Stomach (tissue), 4 donors: Measurements from ENCODE around the gene LRTM1.

Experiments
- CTCF ChIP-seq, 7 experiments: fragments of 450-650 bp in 4 of 7; fragments of 200-600 bp in 3 of 7; sonication (generic) in 3 of 7; IDR thresholded peaks; one replicate each; pipeline ENCODE4 v1.5.1; 2016 to 2019; ENCODE audit warnings: antibody characterized with exemption in 7 of 7, control low read depth in 2 of 7, mild to moderate bottlenecking in 1 of 7
- POLR2A ChIP-seq, 4 donors: fragments of 450-650 bp; IDR thresholded peaks; one replicate each; pipeline ENCODE4 v1.6.1; 2016; ENCODE audit warnings: antibody characterized with exemption in 4 of 4, control low read depth in 2 of 4, mild to moderate bottlenecking in 1 of 4, moderate library complexity in 1 of 4

GRCh38 chr3:54917174-54917573, 10.7 kb downstream of the LRTM1 start:
- TF ChIP-seq CTCF (IDR thresholded peaks at IDR 0.05) (no peak), POLR2A (IDR thresholded peaks at IDR 0.05) (no peak)
